Hepatocyte (in vitro differentiated cells): Measurements from ENCODE around the gene SOX13.

ENCODE experiments used
- CTCF ChIP-seq: fragments of 200-600 bp; sonication (generic); IDR thresholded peaks from 2 replicates; pipeline ENCODE4 v1.5.1; 2016; ENCODE audit warnings: antibody characterized with exemption, mild to moderate bottlenecking; ENCODE audit not compliant: poor library complexity
- EZH2phosphoT487 ChIP-seq: fragments of 200-600 bp; sonication (generic); IDR thresholded peaks from one replicate; pipeline ENCODE4 v1.6.1; 2018; ENCODE audit warnings: antibody characterized with exemption, mild to moderate bottlenecking, low read depth, moderate library complexity; ENCODE audit not compliant: unreplicated experiment, severe bottlenecking

- TF ChIP-seq CTCF (no peak), EZH2phosphoT487 (no peak)
These were observed 29.2 kb downstream of the SOX13 start for GRCh38 chr1:204102029-204102611.
